22Rv1 (cell line): ENCODE results near the gene TEAD3.

Experiments
- CTCF ChIP-seq: fragments of 450-650 bp; IDR thresholded peaks from 2 replicates; pipeline ENCODE4 v1.5.1; 2017; ENCODE audit warnings: mild to moderate bottlenecking
- ZFX ChIP-seq: fragments of 450-650 bp; IDR thresholded peaks from 2 replicates; pipeline ENCODE4 v1.6.1; 2017; ENCODE audit warnings: antibody characterized with exemption, borderline replicate concordance

- TF ChIP-seq CTCF = no peak
- TF ChIP-seq ZFX = no peak
Observed at GRCh38 chr6:35492974-35493284, 4.0 kb downstream of the TEAD3 start.
